Brain microvascular endothelial cell (primary cell): ENCODE measurements around the gene BPTF.
"Not testable (repeated sequence)": the region's sequence is repeated elsewhere in the genome, so short reads cannot be mapped to it uniquely, and the experiment has no call there.

Experiments used
- DNase-seq: peaks from one replicate; pipeline ENCODE4 v3.0.0-alpha.2; 2020
- H3K27ac ChIP-seq: fragments of 250-450 bp; sonication (Bioruptor Pico); 2 replicates; pipeline ENCODE4 v1.5.1; 2020; ENCODE audit warnings: mild to moderate bottlenecking, moderate library complexity
- H3K27me3 ChIP-seq: fragments of 250-450 bp; sonication (Bioruptor Pico); replicated peaks from 2 replicates; pipeline ENCODE4 v1.5.1; 2020; ENCODE audit warnings: mild to moderate bottlenecking
- H3K36me3 ChIP-seq: fragments of 250-450 bp; sonication (Bioruptor Pico); replicated peaks from 2 replicates; pipeline ENCODE4 v1.5.1; 2020; ENCODE audit warnings: mild to moderate bottlenecking
- H3K4me3 ChIP-seq: 2 replicates; pipeline ENCODE4 v1.5.1; 2011; ENCODE audit warnings: low read depth, mild to moderate bottlenecking, control low read depth, low read length, moderate library complexity
- in situ Hi-C: cut with HindIII; loops from 2 replicates; pipeline ENCODE4 v1.10.0; 2017; ENCODE audit warnings: low sequenced_read_pairs, low pct_ligation_motif_present
- TF ChIP-seq, protein P1 (sequence below): IDR thresholded peaks from 2 replicates; pipeline ENCODE4 v1.5.1; 2011; ENCODE audit warnings: low read depth, mild to moderate bottlenecking, moderate library complexity, low read length, control low read depth, inconsistent platforms; ENCODE audit errors: missing control alignments

The BPTF gene

GRCh38 chr17:67837965-67838364 lies 12.7 kb downstream of the BPTF start:
- in situ Hi-C loops = no loop called here
- no peaks in the 10 kb centered on the region for H3K36me3 ChIP-seq
- TF ChIP-seq, protein P1, sequence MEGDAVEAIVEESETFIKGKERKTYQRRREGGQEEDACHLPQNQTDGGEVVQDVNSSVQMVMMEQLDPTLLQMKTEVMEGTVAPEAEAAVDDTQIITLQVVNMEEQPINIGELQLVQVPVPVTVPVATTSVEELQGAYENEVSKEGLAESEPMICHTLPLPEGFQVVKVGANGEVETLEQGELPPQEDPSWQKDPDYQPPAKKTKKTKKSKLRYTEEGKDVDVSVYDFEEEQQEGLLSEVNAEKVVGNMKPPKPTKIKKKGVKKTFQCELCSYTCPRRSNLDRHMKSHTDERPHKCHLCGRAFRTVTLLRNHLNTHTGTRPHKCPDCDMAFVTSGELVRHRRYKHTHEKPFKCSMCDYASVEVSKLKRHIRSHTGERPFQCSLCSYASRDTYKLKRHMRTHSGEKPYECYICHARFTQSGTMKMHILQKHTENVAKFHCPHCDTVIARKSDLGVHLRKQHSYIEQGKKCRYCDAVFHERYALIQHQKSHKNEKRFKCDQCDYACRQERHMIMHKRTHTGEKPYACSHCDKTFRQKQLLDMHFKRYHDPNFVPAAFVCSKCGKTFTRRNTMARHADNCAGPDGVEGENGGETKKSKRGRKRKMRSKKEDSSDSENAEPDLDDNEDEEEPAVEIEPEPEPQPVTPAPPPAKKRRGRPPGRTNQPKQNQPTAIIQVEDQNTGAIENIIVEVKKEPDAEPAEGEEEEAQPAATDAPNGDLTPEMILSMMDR = no peak
- no peaks in the 10 kb centered on the region for H3K27me3 ChIP-seq
- H3K27ac ChIP-seq = no peak overlapping the region
- H3K4me3 ChIP-seq = no peak overlapping the region
- no peak for DNase-seq

DNA sequence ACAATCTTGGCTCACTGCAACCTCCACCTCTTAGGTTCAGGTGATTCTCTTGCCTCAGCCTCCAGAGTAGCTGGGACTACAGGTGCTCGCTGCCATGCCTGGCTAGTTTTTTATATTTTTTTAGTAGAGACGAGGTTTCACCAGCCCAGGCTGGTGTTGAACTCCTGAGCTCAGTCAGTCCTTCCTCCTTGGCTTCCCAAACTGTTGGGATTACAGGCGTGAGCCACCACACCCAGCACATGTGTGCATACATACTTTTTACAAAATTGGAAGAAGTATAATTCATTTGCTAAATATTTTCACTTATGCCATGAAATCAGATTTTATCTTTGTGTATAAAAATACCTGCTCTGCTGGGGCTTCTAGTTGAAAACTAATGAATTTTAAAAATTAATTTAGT lies 13.2 kb downstream of the BPTF start:
- TF ChIP-seq, protein P1 = no peak
- H3K4me3 ChIP-seq = no peak overlapping the region
- H3K36me3 ChIP-seq = no peaks in the 10 kb centered on the region
- no peaks in the 10 kb centered on the region for H3K27me3 ChIP-seq
- DNase-seq = no peak
- no peak overlapping the region for H3K27ac ChIP-seq
- in situ Hi-C loops = no loop called here

GRCh38 chr17:67841992-67842391 lies 16.7 kb downstream of the BPTF start:
- Histone ChIP-seq H3K4me3 (no peak overlapping the region), H3K27ac (no peak overlapping the region), H3K36me3 (no peaks in the 10 kb centered on the region), H3K27me3 (no peaks in the 10 kb centered on the region)
- in situ Hi-C loops = no loop called here
- TF ChIP-seq, protein P1 = no peak
- no peak for DNase-seq

DNA sequence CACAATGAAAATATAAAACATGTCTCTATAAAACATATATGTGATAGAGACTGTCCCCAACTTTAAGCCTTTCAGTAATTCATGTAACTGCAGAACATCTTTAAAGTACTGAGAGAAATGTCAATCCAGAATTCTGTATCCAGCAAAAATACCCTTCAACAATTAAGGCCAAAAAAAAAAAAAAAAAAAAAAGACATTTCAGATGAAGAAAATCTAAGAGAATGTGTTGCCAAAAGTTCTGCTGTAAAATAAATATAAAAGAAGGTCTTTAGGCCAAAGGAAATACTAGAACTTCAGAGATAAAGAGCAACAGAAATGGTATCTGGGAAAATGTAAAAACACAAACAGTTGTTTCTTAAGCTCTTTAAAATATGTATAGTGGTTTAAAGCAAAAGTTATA lies 17.3 kb downstream of the BPTF start:
- no peak overlapping the region for H3K27ac ChIP-seq
- in situ Hi-C loops = no loop called here
- H3K27me3 ChIP-seq = no peaks in the 10 kb centered on the region
- TF ChIP-seq, protein P1 = no peak
- no peak overlapping the region for H3K4me3 ChIP-seq
- H3K36me3 ChIP-seq = no peaks in the 10 kb centered on the region
- DNase-seq = no peak

DNA sequence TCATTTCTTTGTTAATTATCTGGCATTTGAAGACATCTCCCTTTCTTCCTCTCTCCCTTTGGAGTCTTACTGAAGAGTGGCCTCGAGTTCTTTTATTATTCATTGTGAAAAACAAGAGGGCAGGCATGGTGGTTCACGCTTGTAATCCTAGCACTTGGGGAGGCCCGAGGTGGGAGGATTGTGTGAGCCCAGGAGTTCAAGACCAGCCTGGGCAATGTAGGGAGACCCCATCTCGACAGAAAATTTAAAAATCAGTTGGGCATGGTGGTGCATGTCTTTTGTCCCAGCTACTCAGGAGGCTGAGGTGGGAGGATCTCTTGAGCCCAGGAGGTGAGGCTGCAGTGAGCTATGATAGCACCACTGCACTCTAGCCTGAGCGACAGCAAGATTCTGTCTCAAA lies 20.1 kb downstream of the BPTF start:
- TF ChIP-seq, protein P1 = no peak
- no peak for DNase-seq
- H3K27ac ChIP-seq = no peak overlapping the region
- in situ Hi-C loops = no loop called here
- no peak overlapping the region for H3K4me3 ChIP-seq
- H3K27me3 ChIP-seq = no peaks in the 10 kb centered on the region
- no peaks in the 10 kb centered on the region for H3K36me3 ChIP-seq

DNA sequence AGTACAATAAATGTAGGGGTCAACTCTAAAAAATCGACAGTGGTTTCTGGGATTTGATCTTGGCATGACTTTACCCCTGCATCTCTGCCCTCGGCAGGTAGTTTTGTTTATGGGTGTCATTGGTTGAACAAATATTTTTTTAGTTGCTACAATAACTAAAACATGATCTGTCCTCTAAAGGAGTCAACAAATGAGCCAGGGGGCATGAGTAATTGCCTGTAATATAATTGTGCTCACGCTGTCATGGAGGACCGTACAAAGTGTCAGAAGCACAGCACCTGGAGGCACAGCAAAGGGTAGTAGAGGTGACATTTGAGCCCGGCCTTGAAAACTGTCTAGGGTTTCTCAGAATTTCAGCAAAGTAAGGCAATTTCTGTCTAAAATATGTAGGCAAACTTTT lies 22.9 kb downstream of the BPTF start:
- H3K4me3 ChIP-seq, H3K36me3 ChIP-seq, H3K27ac ChIP-seq, H3K27me3 ChIP-seq, DNase-seq, in situ Hi-C loops: not testable (repeated sequence)

DNA sequence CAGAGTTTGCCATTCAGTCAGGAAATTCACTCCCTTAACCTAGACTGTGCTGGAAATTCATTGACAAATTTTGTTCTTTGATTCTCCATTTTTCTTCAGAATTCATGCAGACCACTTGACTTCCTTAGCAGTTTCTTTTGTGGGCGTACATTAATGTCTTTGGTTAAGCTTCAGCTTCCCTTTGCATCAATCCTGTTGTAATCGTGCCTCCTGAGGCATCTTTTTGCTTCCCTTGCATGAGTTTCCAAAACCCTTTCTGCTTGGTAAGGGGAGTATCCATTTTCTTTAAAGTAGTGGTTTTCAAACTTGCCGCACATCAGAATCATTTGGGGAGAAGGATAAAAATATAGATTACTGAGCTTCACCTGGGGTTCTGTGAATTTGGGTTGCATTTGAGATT lies 23.5 kb downstream of the BPTF start:
- H3K36me3 ChIP-seq, H3K27me3 ChIP-seq, in situ Hi-C loops, H3K4me3 ChIP-seq, H3K27ac ChIP-seq, DNase-seq: not testable (repeated sequence)
